Caco-2 (cell line): ENCODE data around the gene SAMD11. TPM values are rescaled to one million over a fixed set of nuclear protein-coding genes. Genes with fewer than 3 reads are reported as not detected.

Source experiments
- BruUV-seq: library from RNA; stranded (reverse); fragments of 400-500 nt; replicated peaks from 2 replicates; lab custom pipeline; 2021; lab: Mats Ljungman, UMichigan
- CTCF ChIA-PET: fragments of 300-600 bp; sonication (Branson Sonifier 250); formaldehyde crosslinking; loops from one replicate; lab custom pipeline; 2022; ENCODE audit warnings: antibody characterized with exemption; lab: Charles Lee
- POLR2A ChIA-PET: fragments of 300-600 bp; sonication (Branson Sonifier 250); formaldehyde crosslinking; loops from one replicate; lab custom pipeline; 2022; ENCODE audit warnings: antibody characterized with exemption; lab: Charles Lee
- DNase-seq, 2 experiments: peaks; one replicate each; pipeline versions ENCODE4 v3.0.0 to v3.0.0-alpha.2; 2020 to 2022
- H3K27me3 ChIP-seq: replicated peaks from 2 replicates; pipeline ENCODE4 v1.6.0; 2011; ENCODE audit warnings: low read length; ENCODE audit not compliant: control insufficient read depth, insufficient read depth
- H3K36me3 ChIP-seq: 2 replicates; pipeline ENCODE4 v1.5.1; 2011; ENCODE audit warnings: low read length; ENCODE audit not compliant: control insufficient read depth, insufficient read depth
- H3K4me1 ChIP-seq: fragments of 250-450 bp; sonication (Bioruptor Pico); 2 replicates; pipeline ENCODE4 v1.5.1; 2020; ENCODE audit warnings: mild to moderate bottlenecking
- H3K4me3 ChIP-seq: 2 replicates; pipeline ENCODE4 v1.5.1; 2011; ENCODE audit warnings: low read depth, mild to moderate bottlenecking, control low read depth, low read length
- H3K9me3 ChIP-seq: fragments of 250-450 bp; sonication (Bioruptor Pico); 2 replicates; pipeline ENCODE4 v1.5.1; 2020; ENCODE audit warnings: mild to moderate bottlenecking, moderate library complexity
- H3K27ac Mint-ChIP-seq: one replicate; pipeline ENCODE4 v1.8.0; 2022; ENCODE audit warnings: mixed read lengths; ENCODE audit not compliant: unreplicated experiment
- H3K27me3 Mint-ChIP-seq: one replicate; pipeline ENCODE4 v1.8.0; 2022; ENCODE audit warnings: mixed read lengths; ENCODE audit not compliant: insufficient read depth, unreplicated experiment
- H3K36me3 Mint-ChIP-seq: one replicate; pipeline ENCODE4 v1.8.0; 2022; ENCODE audit warnings: mild to moderate bottlenecking, mixed read lengths; ENCODE audit not compliant: insufficient read depth, unreplicated experiment
- H3K4me1 Mint-ChIP-seq: one replicate; pipeline ENCODE4 v1.8.0; 2022; ENCODE audit warnings: low read depth, mixed read lengths; ENCODE audit not compliant: unreplicated experiment
- H3K4me3 Mint-ChIP-seq: one replicate; pipeline ENCODE4 v1.8.0; 2022; ENCODE audit warnings: mild to moderate bottlenecking, moderate library complexity, mixed read lengths; ENCODE audit not compliant: unreplicated experiment
- H3K9me3 Mint-ChIP-seq: one replicate; pipeline ENCODE4 v1.8.0; 2022; ENCODE audit warnings: mixed read lengths; ENCODE audit not compliant: unreplicated experiment
- intact Hi-C: fragments of 100-400 bp; cut with micrococcal nuclease; formaldehyde crosslinking; loops from one replicate; pipeline ENCODE4 v1.10.0; 2022; ENCODE audit not compliant: unreplicated experiment
- total RNA-seq: library from RNA; stranded (reverse); gene quantifications from 2 replicates; pipeline ENCODE4 v1.2.3, GENCODE V29; 2022
- TF ChIP-seq, protein P1 (sequence below), 2 experiments: fragments of 200-600 bp in 1 of 2; IDR thresholded peaks; 1 replicate in 1 of 2; 2 replicates in 1 of 2; pipeline versions ENCODE4 v1.5.1 to v1.8.0; 2011 to 2022; ENCODE audit warnings: antibody characterized with exemption in 1 of 2, control low read depth in 1 of 2, inconsistent platforms in 1 of 2, low read depth in 1 of 2, low read length in 1 of 2, mild to moderate bottlenecking in 1 of 2, moderate library complexity in 1 of 2; ENCODE audit not compliant: insufficient read depth in 1 of 2, severe bottlenecking in 1 of 2, unreplicated experiment in 1 of 2

The SAMD11 gene
- total RNA-seq, 1 experiment from 2014 or later = 0.54 TPM

- DNase-seq = peak in 1 of 2 experiments; percentile 11
- no peaks in the 10 kb centered on the region for H3K4me1 Mint-ChIP-seq
- BruUV-seq = no TSS peak
- CTCF ChIA-PET = interaction anchor here (0.7 kb wide), 1 partner anchor 29 kb away, joined by 5 read pairs; no protein-coding TSS in a partner anchor
- no peaks in the 10 kb centered on the region for H3K9me3 Mint-ChIP-seq
- Histone ChIP-seq H3K27me3 (no peaks in the 10 kb centered on the region), H3K4me3 (no peak overlapping the region), H3K4me1 (no peaks in the 10 kb centered on the region), H3K9me3 (no peaks in the 10 kb centered on the region), H3K36me3 (no peaks in the 10 kb centered on the region)
- intact Hi-C loops = no loop called here
- no peak overlapping the region for H3K27ac Mint-ChIP-seq
- POLR2A ChIA-PET = interaction anchor here (0.6 kb wide), 1 partner anchor 111 kb away, joined by 3 read pairs; no protein-coding TSS in a partner anchor
- no peak overlapping the region for H3K4me3 Mint-ChIP-seq
- H3K27me3 Mint-ChIP-seq = no peaks in the 10 kb centered on the region
- TF ChIP-seq, protein P1, sequence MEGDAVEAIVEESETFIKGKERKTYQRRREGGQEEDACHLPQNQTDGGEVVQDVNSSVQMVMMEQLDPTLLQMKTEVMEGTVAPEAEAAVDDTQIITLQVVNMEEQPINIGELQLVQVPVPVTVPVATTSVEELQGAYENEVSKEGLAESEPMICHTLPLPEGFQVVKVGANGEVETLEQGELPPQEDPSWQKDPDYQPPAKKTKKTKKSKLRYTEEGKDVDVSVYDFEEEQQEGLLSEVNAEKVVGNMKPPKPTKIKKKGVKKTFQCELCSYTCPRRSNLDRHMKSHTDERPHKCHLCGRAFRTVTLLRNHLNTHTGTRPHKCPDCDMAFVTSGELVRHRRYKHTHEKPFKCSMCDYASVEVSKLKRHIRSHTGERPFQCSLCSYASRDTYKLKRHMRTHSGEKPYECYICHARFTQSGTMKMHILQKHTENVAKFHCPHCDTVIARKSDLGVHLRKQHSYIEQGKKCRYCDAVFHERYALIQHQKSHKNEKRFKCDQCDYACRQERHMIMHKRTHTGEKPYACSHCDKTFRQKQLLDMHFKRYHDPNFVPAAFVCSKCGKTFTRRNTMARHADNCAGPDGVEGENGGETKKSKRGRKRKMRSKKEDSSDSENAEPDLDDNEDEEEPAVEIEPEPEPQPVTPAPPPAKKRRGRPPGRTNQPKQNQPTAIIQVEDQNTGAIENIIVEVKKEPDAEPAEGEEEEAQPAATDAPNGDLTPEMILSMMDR (IDR thresholded peaks at IDR 0.05; ENCODE audit: insufficient read depth in 1 of 2, low read depth in 1 of 2, low read length in 1 of 2, severe bottlenecking in 1 of 2, unreplicated experiment in 1 of 2) = no peak
- no peaks in the 10 kb centered on the region for H3K36me3 Mint-ChIP-seq
Observed at GRCh38 chr1:909861-910310, 13.8 kb upstream of the SAMD11 start.

DNA sequence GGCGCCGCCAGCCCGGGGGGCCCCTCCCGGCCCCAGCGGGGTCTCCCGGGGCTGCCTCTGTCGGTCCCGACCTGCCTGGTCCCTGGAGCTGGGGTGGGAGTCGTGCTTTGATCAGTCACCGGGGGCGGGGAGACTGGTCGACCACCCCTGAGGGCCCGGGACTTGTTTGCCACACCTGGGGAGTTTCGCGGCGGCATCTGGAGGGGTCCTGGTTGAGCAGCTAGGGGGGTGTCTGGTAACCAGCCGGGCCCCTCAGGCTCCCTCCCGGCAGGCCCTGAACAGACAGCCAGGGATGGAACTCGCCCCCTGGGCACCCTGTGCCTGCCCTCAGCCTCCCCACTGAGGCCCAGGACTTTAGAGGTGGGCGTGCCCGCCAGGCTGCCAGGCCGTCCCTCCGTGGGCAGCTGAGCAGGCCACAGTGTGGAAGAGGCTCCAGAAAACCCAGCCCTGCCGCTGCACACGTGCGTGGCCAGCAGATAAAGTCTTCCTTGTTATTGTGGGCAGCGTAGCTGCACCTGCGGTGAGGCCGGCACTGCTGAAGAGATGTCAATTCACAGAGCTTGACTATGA lies 13.3 kb upstream of the SAMD11 start:
- Mint-ChIP-seq H3K4me3 (no peak overlapping the region), H3K9me3 (no peaks in the 10 kb centered on the region), H3K36me3 (no peaks in the 10 kb centered on the region), H3K4me1 (no peaks in the 10 kb centered on the region), H3K27ac (no peak overlapping the region), H3K27me3 (no peaks in the 10 kb centered on the region)
- CTCF ChIA-PET = no interaction called here
- intact Hi-C loops = no loop called here
- TF ChIP-seq, protein P1 (IDR thresholded peaks at IDR 0.05; ENCODE audit: insufficient read depth in 1 of 2, low read depth in 1 of 2, low read length in 1 of 2, severe bottlenecking in 1 of 2, unreplicated experiment in 1 of 2) = no peak
- DNase-seq = peak in 1 of 2 experiments; percentile 32
- H3K4me1 ChIP-seq = no peaks in the 10 kb centered on the region
- no peaks in the 10 kb centered on the region for H3K36me3 ChIP-seq
- POLR2A ChIA-PET = no interaction called here
- H3K4me3 ChIP-seq = no peak overlapping the region
- H3K27me3 ChIP-seq = no peaks in the 10 kb centered on the region
- H3K9me3 ChIP-seq = no peaks in the 10 kb centered on the region
- BruUV-seq = no TSS peak

DNA sequence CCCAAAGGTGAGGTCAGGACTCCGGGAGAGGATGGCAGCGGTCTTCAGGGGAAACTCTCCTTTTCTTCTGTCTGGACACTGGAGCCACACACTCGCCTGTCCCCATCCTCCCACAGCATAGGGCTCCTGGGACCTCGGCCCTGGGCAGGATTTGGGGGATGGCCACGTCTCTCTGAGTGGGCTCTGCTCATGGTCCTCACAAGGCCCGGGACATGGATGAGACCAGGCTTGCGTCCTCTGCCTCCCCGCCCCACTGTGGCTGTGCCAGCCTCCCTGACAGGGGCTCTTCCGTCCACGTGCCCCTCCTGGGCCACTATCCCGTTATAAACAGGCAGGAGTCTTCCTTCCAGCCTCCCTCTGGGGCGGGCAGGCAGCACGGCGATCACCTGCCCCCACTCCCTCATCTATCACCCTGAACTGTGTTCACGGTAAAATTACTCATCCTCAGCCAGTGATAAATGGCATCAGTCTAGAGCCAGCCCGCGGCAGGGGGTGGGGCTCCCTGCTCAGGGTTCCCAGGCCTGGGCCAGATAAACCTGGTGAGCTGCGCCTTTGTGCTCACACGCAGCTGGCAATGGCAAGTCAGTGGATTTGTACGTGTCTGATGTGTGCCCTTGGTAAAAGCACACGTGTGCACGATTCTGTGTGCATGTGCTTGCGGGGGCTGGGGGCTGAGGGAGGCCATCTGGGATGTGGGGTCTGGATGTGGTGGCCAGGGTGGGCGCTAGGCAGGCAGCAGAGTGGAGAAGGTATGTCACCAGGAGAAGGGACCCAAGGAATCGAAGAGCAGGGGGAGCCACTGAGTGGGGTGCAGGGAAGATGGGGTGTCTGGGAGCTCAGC lies 12.6 kb upstream of the SAMD11 start:
- intact Hi-C loops = no loop called here
- BruUV-seq = no TSS peak
- H3K9me3 Mint-ChIP-seq = no peaks in the 10 kb centered on the region
- Histone ChIP-seq H3K4me3 (no peak overlapping the region), H3K4me1 (no peaks in the 10 kb centered on the region), H3K9me3 (no peaks in the 10 kb centered on the region), H3K27me3 (no peaks in the 10 kb centered on the region), H3K36me3 (no peaks in the 10 kb centered on the region)
- CTCF ChIA-PET = no interaction called here
- POLR2A ChIA-PET = no interaction called here
- no peaks in the 10 kb centered on the region for H3K4me1 Mint-ChIP-seq
- no peaks in the 10 kb centered on the region for H3K27me3 Mint-ChIP-seq
- DNase-seq = peak in 1 of 2 experiments; percentile 27
- TF ChIP-seq, protein P1 (IDR thresholded peaks at IDR 0.05; ENCODE audit: insufficient read depth in 1 of 2, low read depth in 1 of 2, low read length in 1 of 2, severe bottlenecking in 1 of 2, unreplicated experiment in 1 of 2) = no peak
- no peaks in the 10 kb centered on the region for H3K36me3 Mint-ChIP-seq
- no peak overlapping the region for H3K27ac Mint-ChIP-seq
- no peak overlapping the region for H3K4me3 Mint-ChIP-seq
